ENCODE results near the gene CFAP58. TPM values are rescaled to one million over a fixed set of nuclear protein-coding genes. Genes with fewer than 3 reads are reported as not detected.

Gene CFAP58
- total RNA-seq, 4 donors from 2014 or later = 0.71 to 1.6 (median 1.0) TPM

DNA sequence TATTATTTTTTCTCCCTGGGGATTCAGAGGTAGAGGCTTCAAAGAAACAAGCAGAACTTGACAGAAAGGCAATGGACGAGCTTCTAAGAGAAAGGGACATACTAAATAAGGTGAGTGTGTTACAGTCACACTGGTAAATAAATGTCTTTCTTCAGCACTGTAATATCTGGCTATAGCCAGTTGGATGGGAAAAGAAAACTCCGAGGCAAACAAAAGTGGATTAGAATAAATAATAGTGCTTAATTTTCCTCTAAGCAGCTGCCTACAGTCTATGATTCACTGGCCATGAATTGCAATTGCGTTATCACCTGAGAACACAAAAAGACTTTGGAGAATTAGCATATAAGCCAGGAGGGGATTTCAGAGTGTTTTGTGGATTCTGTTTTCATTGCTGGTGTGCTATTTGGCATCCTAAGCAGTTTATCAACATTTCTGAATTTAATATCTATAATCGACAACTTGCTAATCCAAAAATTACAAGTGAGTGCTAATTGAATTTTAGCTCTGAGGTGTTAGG lies 23.2 kb downstream of the CFAP58 start:
- H3K4me1 ChIP-seq = no peaks in the 10 kb centered on the region
- H3K9me3 ChIP-seq = peaks cover 0 to 4% (median 2%) of the 10 kb centered on the region in 4 donors
- no peak overlapping the region for H3K4me3 ChIP-seq
- H3K27me3 ChIP-seq = no peaks in the 10 kb centered on the region
- H3K27ac ChIP-seq (replicated peaks in 1 of 4) = no peak overlapping the region
- no peak for DNase-seq (ENCODE audit: extremely low spot score)
- TF ChIP-seq EP300 (IDR thresholded peaks at IDR 0.05) (no peak), POLR2AphosphoS5 (IDR thresholded peaks at IDR 0.05) (no peak), POLR2A (IDR thresholded peaks at IDR 0.05; ENCODE audit: low read depth) (no peak)
- TF ChIP-seq, protein P1, sequence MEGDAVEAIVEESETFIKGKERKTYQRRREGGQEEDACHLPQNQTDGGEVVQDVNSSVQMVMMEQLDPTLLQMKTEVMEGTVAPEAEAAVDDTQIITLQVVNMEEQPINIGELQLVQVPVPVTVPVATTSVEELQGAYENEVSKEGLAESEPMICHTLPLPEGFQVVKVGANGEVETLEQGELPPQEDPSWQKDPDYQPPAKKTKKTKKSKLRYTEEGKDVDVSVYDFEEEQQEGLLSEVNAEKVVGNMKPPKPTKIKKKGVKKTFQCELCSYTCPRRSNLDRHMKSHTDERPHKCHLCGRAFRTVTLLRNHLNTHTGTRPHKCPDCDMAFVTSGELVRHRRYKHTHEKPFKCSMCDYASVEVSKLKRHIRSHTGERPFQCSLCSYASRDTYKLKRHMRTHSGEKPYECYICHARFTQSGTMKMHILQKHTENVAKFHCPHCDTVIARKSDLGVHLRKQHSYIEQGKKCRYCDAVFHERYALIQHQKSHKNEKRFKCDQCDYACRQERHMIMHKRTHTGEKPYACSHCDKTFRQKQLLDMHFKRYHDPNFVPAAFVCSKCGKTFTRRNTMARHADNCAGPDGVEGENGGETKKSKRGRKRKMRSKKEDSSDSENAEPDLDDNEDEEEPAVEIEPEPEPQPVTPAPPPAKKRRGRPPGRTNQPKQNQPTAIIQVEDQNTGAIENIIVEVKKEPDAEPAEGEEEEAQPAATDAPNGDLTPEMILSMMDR (IDR thresholded peaks at IDR 0.05) = no peak
- H3K36me3 ChIP-seq = peaks cover 0 to under 1% (median 0%) of the 10 kb centered on the region in 4 donors
- WGBS = 88% methylated on average over 4 of the region's 4 CpGs
- intact Hi-C loops (cut with DNase I) = no loop called here

DNA sequence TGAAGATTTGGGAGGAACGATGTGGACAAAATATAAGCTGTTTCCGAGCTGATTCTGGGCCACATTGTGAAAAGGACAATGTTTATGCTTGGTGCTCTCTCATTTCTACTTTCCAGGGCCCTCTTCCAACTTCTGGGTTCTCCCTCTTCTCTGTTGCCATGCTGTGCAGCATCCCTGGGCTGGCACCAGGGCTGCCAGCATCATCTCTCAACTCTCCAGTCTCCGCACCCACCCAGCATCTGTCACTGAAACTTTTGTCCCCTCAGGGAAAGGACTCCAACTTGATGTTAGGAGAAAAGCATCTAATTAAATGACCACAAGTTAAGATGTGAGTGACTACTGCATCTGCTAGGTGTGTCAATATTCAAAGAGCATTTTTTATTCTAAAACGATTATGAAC lies 26.7 kb downstream of the CFAP58 start:
- Histone ChIP-seq H3K4me1 (no peaks in the 10 kb centered on the region), H3K27me3 (no peaks in the 10 kb centered on the region), H3K4me3 (no peak overlapping the region), H3K9me3 (no peaks in the 10 kb centered on the region), H3K36me3 (no peaks in the 10 kb centered on the region), H3K27ac (replicated peaks in 1 of 4) (no peak overlapping the region)
- DNase-seq (ENCODE audit: extremely low spot score) = no peak
- intact Hi-C loops (cut with DNase I) = no loop called here
- 93% methylated on average over 4 of the region's 4 CpGs for WGBS
- TF ChIP-seq POLR2AphosphoS5 (IDR thresholded peaks at IDR 0.05) = no peak
- no peak for TF ChIP-seq POLR2A (IDR thresholded peaks at IDR 0.05; ENCODE audit: low read depth)
- no peak for TF ChIP-seq EP300 (IDR thresholded peaks at IDR 0.05)
- TF ChIP-seq, protein P1 (IDR thresholded peaks at IDR 0.05) = no peak

DNA sequence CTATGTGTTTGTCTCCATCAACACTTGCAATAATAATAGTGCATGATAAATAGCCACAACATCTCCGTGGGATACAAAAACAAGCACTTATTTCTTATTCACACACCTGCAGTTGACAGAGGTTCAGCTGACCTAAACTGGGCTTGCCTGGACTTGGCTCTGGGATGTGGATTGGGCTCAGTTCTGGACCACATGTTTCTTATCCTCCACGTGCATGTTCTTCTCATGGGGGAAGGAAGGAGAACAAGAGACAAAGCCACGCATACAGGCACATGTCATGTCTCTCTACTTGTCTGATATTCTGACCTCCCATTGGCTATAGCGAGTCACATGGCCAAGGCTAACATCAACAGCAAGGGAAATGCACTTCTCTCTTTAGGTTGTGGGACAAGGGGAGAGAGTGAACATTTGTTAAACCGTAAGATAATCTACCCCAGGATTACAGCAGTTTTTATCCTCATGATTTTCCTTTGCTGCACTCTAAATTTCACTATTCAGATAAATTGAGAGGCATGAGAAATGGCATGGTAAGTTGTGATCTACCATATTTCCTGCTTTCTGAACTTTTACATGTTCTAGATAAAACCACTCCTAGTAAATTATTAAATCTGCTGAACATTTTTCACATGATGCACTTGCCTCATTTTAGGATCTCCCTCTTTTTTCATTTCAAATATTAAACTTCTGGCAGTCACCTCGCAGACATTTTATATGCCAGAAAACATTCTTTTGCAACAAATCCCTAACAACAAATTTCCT lies 33.7 kb downstream of the CFAP58 start:
- TF ChIP-seq, protein P1 (IDR thresholded peaks at IDR 0.05) = no peak
- TF ChIP-seq EP300 (IDR thresholded peaks at IDR 0.05) = no peak
- no peak for TF ChIP-seq POLR2A (IDR thresholded peaks at IDR 0.05; ENCODE audit: low read depth)
- TF ChIP-seq POLR2AphosphoS5 (IDR thresholded peaks at IDR 0.05) = no peak
- intact Hi-C loops (cut with DNase I) = no loop called here
- WGBS = 76% methylated on average over 6 of the region's 6 CpGs
- H3K27ac ChIP-seq (replicated peaks in 1 of 4) = no peak overlapping the region
- H3K9me3 ChIP-seq = no peaks in the 10 kb centered on the region
- no peak for DNase-seq (ENCODE audit: extremely low spot score)
- H3K36me3 ChIP-seq = no peaks in the 10 kb centered on the region
- no peaks in the 10 kb centered on the region for H3K27me3 ChIP-seq
- no peak overlapping the region for H3K4me3 ChIP-seq
- H3K4me1 ChIP-seq = no peaks in the 10 kb centered on the region

DNA sequence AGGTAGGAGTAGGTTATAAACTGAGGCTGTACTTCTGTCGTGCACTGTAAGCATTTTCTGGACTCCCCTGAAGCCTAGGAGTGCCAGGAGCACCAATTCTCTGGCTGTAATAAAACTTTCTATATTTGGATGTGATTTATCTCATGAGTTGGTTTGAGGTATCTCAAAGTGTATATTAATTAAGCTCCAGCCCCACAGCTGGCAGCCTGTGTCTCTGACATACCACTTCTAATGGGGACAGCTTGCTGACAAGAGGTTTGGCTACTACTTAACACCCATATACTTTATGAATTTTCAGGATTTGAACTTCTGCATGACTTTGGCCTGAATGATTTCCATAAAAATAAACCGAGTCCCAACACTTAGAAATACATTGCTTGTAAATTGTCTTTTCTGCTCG lies 35.2 kb downstream of the CFAP58 start:
- intact Hi-C loops (cut with DNase I) = no loop called here
- Histone ChIP-seq H3K27me3 (no peaks in the 10 kb centered on the region), H3K4me3 (no peak overlapping the region), H3K36me3 (no peaks in the 10 kb centered on the region), H3K4me1 (no peaks in the 10 kb centered on the region), H3K27ac (replicated peaks in 1 of 4) (no peak overlapping the region), H3K9me3 (no peaks in the 10 kb centered on the region)
- no peak for TF ChIP-seq POLR2AphosphoS5 (IDR thresholded peaks at IDR 0.05)
- TF ChIP-seq, protein P1 (IDR thresholded peaks at IDR 0.05) = no peak
- TF ChIP-seq POLR2A (IDR thresholded peaks at IDR 0.05; ENCODE audit: low read depth) = no peak
- TF ChIP-seq EP300 (IDR thresholded peaks at IDR 0.05) = no peak
- 69% methylated on average over 3 of the region's 3 CpGs for WGBS
- no peak for DNase-seq (ENCODE audit: extremely low spot score)
